ENCODE results near the gene CPXM1.

GRCh38 chr20:2793471-2793870 is 7.0 kb downstream of the CPXM1 start:
- TF ChIP-seq ISL1 (CRISPR knock-in tag; IDR thresholded peaks at IDR 0.05): no peak
- no peak for TF ChIP-seq SNAI2 (CRISPR knock-in tag; IDR thresholded peaks at IDR 0.05)

Data from SK-N-SH treated with all-trans-retinoic acid at 6 μM for 48 hours (cell line).